ENCODE results near the gene EIF4G2.
"Not testable (repeated sequence)": the region's sequence is repeated elsewhere in the genome, so short reads cannot be mapped to it uniquely, and the experiment has no call there.

EIF4G2 gene

DNA sequence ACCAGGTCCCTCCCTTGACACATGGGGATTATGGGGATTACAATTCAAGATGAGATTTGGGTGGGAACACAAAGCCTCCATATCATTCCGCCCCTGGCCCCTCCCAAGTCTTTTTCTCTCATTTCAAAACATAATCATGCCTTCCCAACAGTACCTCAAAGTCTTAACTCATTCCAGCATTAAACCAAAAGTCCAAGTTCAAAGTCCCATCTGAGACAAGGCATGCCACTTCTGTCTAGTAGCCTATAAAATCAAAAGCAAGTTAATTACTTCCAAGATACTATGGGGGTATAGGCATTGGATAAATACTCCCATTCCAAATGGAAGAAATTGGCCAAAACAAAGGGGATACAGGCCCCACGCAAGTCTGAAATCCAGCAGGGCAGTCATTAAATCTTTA lies 19.7 kb upstream of the EIF4G2 start:
- DNase-seq (ENCODE audit: low read depth), result no peak
- H3K4me3 ChIP-seq (ENCODE audit: low read length), result no peak overlapping the region
- TF ChIP-seq CTCF (conservative IDR thresholded peaks at IDR 0.05; ENCODE audit: low read length), result no peak

DNA sequence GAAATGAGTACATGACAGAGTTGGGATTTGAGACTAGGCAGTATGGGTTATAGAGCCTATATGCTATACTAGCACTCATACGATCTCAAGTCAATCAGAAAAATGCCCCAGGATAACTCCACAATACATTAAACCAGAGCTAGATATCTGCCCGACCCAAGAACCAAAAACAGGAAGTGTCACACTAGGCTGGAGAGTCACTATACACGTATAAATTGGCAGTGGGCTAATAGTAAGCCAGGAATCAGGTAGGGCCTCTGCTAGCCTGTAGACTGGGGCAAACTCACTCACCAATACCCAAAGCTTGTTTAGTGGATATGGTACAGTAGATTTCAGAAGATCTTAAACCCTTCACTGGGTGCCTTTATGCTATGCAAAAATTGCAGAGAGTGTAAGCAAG lies 16.2 kb upstream of the EIF4G2 start:
- no peak overlapping the region for H3K4me3 ChIP-seq (ENCODE audit: low read length)
- DNase-seq (ENCODE audit: low read depth), result no peak
- no peak for TF ChIP-seq CTCF (conservative IDR thresholded peaks at IDR 0.05; ENCODE audit: low read length)

- TF ChIP-seq CTCF (conservative IDR thresholded peaks at IDR 0.05; ENCODE audit: low read length), result no peak
- peak; percentile 27 for DNase-seq (ENCODE audit: low read depth)
- H3K4me3 ChIP-seq (ENCODE audit: low read length), result no peak overlapping the region
Measured at GRCh38 chr11:10823152-10823579, 14.4 kb upstream of the EIF4G2 start.

DNA sequence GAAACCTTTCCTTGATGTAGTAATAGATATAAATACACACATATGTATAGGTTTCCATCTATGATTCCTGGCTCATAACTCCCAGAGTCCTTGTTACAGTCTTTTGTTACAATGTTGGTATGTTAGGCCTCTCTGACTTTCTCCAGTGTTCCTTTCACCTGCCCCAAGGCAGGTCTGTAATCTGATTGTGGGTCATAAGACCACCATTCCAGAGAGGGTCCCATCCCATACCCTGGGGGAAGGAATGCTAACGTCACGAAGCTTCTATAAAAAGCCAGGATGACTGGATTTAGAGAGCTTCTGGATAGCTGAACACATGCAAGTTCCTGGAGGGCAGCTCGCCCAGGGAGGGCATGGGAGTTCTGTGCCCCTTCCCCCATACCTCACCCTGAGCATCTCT lies 13.8 kb upstream of the EIF4G2 start:
- H3K4me3 ChIP-seq (ENCODE audit: low read length); DNase-seq (ENCODE audit: low read depth): not testable (repeated sequence)

DNA sequence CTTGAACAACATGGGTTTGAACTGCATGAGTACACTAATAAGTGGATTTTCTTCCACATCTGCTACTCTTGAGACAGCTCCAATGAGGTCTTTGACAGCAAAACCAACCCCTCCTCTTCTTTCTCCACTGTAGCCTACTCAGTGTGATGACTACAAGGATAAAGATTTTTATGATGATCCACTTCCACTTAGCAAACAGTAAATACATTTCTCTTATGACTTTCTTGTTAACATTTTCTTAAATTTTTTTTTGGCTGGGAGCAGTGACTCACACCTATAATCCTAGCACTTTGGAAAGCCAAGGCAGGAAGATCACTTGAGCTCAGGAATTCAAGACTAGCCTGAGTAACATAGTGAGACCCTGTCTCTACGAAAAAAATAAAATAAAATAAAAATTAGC lies 9.9 kb upstream of the EIF4G2 start:
- TF ChIP-seq CTCF (conservative IDR thresholded peaks at IDR 0.05; ENCODE audit: low read length), result no peak
- DNase-seq (ENCODE audit: low read depth), result peak; percentile 91

DNA sequence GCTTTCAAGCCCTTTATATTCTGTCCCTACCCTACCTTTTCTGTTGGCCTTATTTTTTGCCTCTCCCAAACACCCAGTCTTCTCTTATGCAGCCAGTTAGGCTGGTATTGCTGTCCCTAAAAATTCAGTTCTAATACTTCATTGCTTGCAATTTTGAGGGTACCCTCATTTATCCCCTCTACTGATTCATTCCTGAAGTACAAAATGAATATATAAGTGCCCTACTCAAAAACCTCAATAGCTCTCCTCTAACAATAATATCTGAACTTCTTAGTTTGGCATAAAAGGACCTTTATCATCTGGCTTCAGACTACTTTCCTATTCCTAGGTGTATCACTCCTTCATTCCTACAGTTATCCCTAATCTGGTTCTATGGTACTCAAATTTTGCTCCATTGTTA lies 5.2 kb upstream of the EIF4G2 start:
- H3K4me3 ChIP-seq (ENCODE audit: low read length), result no peak overlapping the region
- TF ChIP-seq CTCF (conservative IDR thresholded peaks at IDR 0.05; ENCODE audit: low read length), result no peak
- no peak for DNase-seq (ENCODE audit: low read depth)

More for the DNA sequence above, 9.9 kb upstream of the EIF4G2 start:
- H3K4me3 ChIP-seq (ENCODE audit: low read length), result no peak overlapping the region

DNA sequence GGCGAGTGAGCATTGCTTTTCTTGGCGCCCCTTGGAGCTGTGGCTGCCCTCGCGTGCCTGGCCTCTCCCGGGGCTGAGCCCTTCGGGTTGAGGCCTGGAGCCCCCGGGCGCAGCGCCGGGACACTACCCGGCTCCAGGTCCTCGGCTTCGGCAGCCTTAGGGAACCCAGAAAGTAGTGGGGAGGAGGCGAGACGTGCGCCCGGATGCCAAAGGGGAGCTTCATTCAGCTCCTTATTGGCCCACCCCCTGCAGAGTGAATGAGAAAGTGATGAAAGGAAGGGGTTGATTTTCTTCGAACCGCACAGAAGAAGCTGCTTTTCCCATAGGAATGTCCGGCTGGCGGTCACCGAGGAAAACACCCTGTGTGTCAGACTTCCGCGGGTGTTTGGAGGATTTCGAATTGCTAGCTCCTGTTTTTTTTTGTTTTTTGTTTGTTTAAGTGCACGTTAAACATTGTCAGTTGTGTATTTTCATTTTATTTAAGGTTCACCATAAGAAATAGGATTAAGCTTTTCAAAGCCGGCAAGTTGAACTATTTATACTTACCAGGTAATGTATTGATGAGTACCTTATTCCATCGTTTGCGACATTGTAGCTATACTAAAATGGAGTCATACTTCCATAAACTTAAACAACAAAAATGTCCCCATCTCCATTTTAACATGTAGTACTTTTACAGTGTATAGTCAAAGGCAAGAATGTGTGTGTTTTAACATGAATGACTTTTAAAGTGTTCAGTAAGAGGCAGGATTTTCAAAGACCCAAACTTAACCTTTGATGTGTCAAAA lies 841 bp upstream of the EIF4G2 start:
- TF ChIP-seq CTCF (conservative IDR thresholded peaks at IDR 0.05; ENCODE audit: low read length), result no peak
- peak overlapping the region; percentile 77 for H3K4me3 ChIP-seq (ENCODE audit: low read length)
- DNase-seq (ENCODE audit: low read depth), result peak; percentile 83

Data from AG10803 (cell line).